EL (cell line): ENCODE results near the gene KIAA0753.

Source experiments
- DNase-seq: peaks from one replicate; pipeline ENCODE4 v3.0.0-alpha.2; 2016

The KIAA0753 gene

GRCh38 chr17:6545291-6545690 lies 95.2 kb downstream of the KIAA0753 start:
- DNase-seq, result no peak

- DNase-seq, result no peak
Observed at GRCh38 chr17:6544011-6544370, 96.5 kb downstream of the KIAA0753 start.

- DNase-seq, result no peak
Observed at GRCh38 chr17:6543079-6544010, 97.2 kb downstream of the KIAA0753 start.

- DNase-seq, result no peak
Observed at GRCh38 chr17:6542577-6542976, 97.9 kb downstream of the KIAA0753 start.

GRCh38 chr17:6541886-6542285 lies 98.6 kb downstream of the KIAA0753 start:
- DNase-seq, result no peak

GRCh38 chr17:6539871-6540270 lies 100.6 kb downstream of the KIAA0753 start:
- DNase-seq, result no peak

- no peak for DNase-seq
Observed at GRCh38 chr17:6536566-6537065, 103.9 kb downstream of the KIAA0753 start.

GRCh38 chr17:6536053-6536452 lies 104.5 kb downstream of the KIAA0753 start:
- DNase-seq, result no peak

- DNase-seq, result no peak
Observed at GRCh38 chr17:6534846-6535514, 105.5 kb downstream of the KIAA0753 start.

GRCh38 chr17:6532441-6532885 lies 108.0 kb downstream of the KIAA0753 start:
- no peak for DNase-seq

- DNase-seq, result no peak
Observed at GRCh38 chr17:6531575-6531974, 108.9 kb downstream of the KIAA0753 start.

- no peak for DNase-seq
Observed at GRCh38 chr17:6530324-6530920, 110.1 kb downstream of the KIAA0753 start.

GRCh38 chr17:6528557-6528956 lies 112.0 kb downstream of the KIAA0753 start:
- DNase-seq, result no peak
